Upper lobe of right lung (tissue), 1 donor: ENCODE results near the gene PABPC3. TPM values are rescaled to one million over a fixed set of nuclear protein-coding genes. Genes with fewer than 3 reads are reported as not detected.
A peak's percentile ranks its signal among the peaks of the same experiment; 100 is the strongest.

Experiments
- ATAC-seq: fragments of 200-7000 bp; cut with Tn5 transposase; one replicate; pipeline ENCODE4 v1.9.1; 2020; ENCODE audit warnings: mild to moderate bottlenecking, moderate library complexity
- DNase-seq: peaks from one replicate; pipeline ENCODE4 v3.0.0-alpha.2; 2020
- H3K27ac ChIP-seq: fragments of 200-600 bp; one replicate; pipeline ENCODE4 v1.8.0; 2022
- H3K27me3 ChIP-seq: fragments of 200-600 bp; one replicate; pipeline ENCODE4 v1.8.0; 2022; ENCODE audit warnings: mild to moderate bottlenecking
- H3K36me3 ChIP-seq: fragments of 200-600 bp; one replicate; pipeline ENCODE4 v1.8.0; 2022
- H3K4me1 ChIP-seq: fragments of 200-600 bp; one replicate; pipeline ENCODE4 v1.8.0; 2022
- H3K4me3 ChIP-seq: fragments of 200-600 bp; one replicate; pipeline ENCODE4 v1.8.0; 2022; ENCODE audit warnings: mild to moderate bottlenecking
- H3K9me3 ChIP-seq: fragments of 200-600 bp; one replicate; pipeline ENCODE4 v1.8.0; 2022
- CTCF ChIP-seq: fragments of 200-600 bp; IDR thresholded peaks from one replicate; pipeline ENCODE4 v1.8.0; 2022; ENCODE audit warnings: antibody characterized with exemption
- intact Hi-C: fragments of 100-400 bp; cut with DNase I; formaldehyde crosslinking; loops from one replicate; pipeline ENCODE4 v1.11.0; 2022
- long read RNA-seq: library from polyadenylated mRNA; unstranded; transcript quantifications from one replicate; pipeline ENCODE4 v2.0.0, GENCODE V29; 2021
- total RNA-seq: library from RNA; stranded (reverse); fragmentation: NEBNext Ultra II Directional; extraction: Animal tissue kit (Norgen Biotek cat#: 25700); gene quantifications from one replicate; pipeline ENCODE4 v1.2.1, GENCODE V29; 2021
- donor health status: DM: no; HTN: yes; CAD: no; lungs with severe emphysema.

Gene PABPC3
- total RNA-seq: 0.12 TPM
- long read RNA-seq: 0 reads

GRCh38 chr13:25095851-25096453 is at the start of gene PABPC3:
Gene PABPC3 (plus strand): TSS chr13:25096136. CDS start chr13:25096199, 63 bp downstream.
- intact Hi-C loops: no loop called here
- Histone ChIP-seq H3K9me3 (no peaks in the 10 kb centered on the region), H3K4me3 (no peak within 1 kb of the TSS), H3K4me1 (no peaks in the 10 kb centered on the region), H3K27ac (no peak within 1 kb of the TSS), H3K36me3 (no peaks in the 10 kb centered on the region), H3K27me3 (peaks cover 21% of the 10 kb centered on the region)
- DNase-seq: no peak
- no peak for ATAC-seq
- no peak for TF ChIP-seq CTCF

GRCh38 chr13:25046274-25046984 is 49.5 kb upstream of the PABPC3 start:
- no peaks in the 10 kb centered on the region for H3K36me3 ChIP-seq
- DNase-seq (no peak), ATAC-seq (no peak)
- intact Hi-C loops: no loop called here
- peaks cover 73% of the 10 kb centered on the region for H3K27me3 ChIP-seq
- no peak overlapping the region for H3K4me3 ChIP-seq
- no peak overlapping the region for H3K27ac ChIP-seq
- no peaks in the 10 kb centered on the region for H3K4me1 ChIP-seq
- no peak for TF ChIP-seq CTCF
- H3K9me3 ChIP-seq: no peaks in the 10 kb centered on the region

GRCh38 chr13:25046985-25047511 is 48.9 kb upstream of the PABPC3 start:
- no peak overlapping the region for H3K4me3 ChIP-seq
- no peak for TF ChIP-seq CTCF
- H3K36me3 ChIP-seq: no peaks in the 10 kb centered on the region
- ATAC-seq: peak; percentile 39
- H3K27me3 ChIP-seq: peaks cover 68% of the 10 kb centered on the region
- no peaks in the 10 kb centered on the region for H3K4me1 ChIP-seq
- DNase-seq: no peak
- H3K27ac ChIP-seq: no peak overlapping the region
- intact Hi-C loops: no loop called here
- no peaks in the 10 kb centered on the region for H3K9me3 ChIP-seq

GRCh38 chr13:25051065-25051464 is 44.9 kb upstream of the PABPC3 start:
- no peaks in the 10 kb centered on the region for H3K4me1 ChIP-seq
- H3K36me3 ChIP-seq: no peaks in the 10 kb centered on the region

GRCh38 chr13:25059166-25059565 is 36.8 kb upstream of the PABPC3 start:
- Histone ChIP-seq H3K27ac (no peak overlapping the region), H3K4me1 (no peaks in the 10 kb centered on the region), H3K27me3 (no peaks in the 10 kb centered on the region), H3K4me3 (no peak overlapping the region), H3K9me3 (no peaks in the 10 kb centered on the region), H3K36me3 (no peaks in the 10 kb centered on the region)
- no peak for DNase-seq
- intact Hi-C loops: no loop called here
- TF ChIP-seq CTCF: no peak
- ATAC-seq: no peak

More at GRCh38 chr13:25051065-25051464, 44.9 kb upstream of the PABPC3 start:
- DNase-seq (no peak), ATAC-seq (no peak)
- Histone ChIP-seq H3K4me3 (no peak overlapping the region), H3K9me3 (no peaks in the 10 kb centered on the region), H3K27me3 (peaks cover 29% of the 10 kb centered on the region), H3K27ac (no peak overlapping the region)
- intact Hi-C loops: no loop called here
- no peak for TF ChIP-seq CTCF
